Esophagus squamous epithelium (tissue), 4 donors: ENCODE data around the gene ACER2.

Source experiments
- CTCF ChIP-seq, 6 experiments: fragments of 450-650 bp in 4 of 6; fragments of 200-600 bp in 2 of 6; sonication (generic) in 2 of 6; IDR thresholded peaks; one replicate each; pipeline ENCODE4 v1.5.1; 2016 to 2019; ENCODE audit warnings: antibody characterized with exemption in 6 of 6, mild to moderate bottlenecking in 4 of 6, moderate library complexity in 4 of 6
- POLR2A ChIP-seq, 4 donors: fragments of 450-650 bp; IDR thresholded peaks; one replicate each; pipeline ENCODE4 v1.6.1; 2017; ENCODE audit warnings: antibody characterized with exemption in 4 of 4, mild to moderate bottlenecking in 4 of 4, moderate library complexity in 3 of 4

- TF ChIP-seq POLR2A (IDR thresholded peaks at IDR 0.05) (no peak), CTCF (IDR thresholded peaks at IDR 0.05) (no peak)
These were observed 73.2 kb downstream of the ACER2 start for GRCh38 chr9:19481971-19482404.
